ENCODE results near the gene CES2.
"Not testable (repeated sequence)": the region's sequence is repeated elsewhere in the genome, so short reads cannot be mapped to it uniquely, and the experiment has no call there.

The CES2 gene

GRCh38 chr16:66935314-66936011, at the start of gene CES2:
TSS of gene CES2 (plus strand) at chr16:66935516. CDS start at chr16:66935636, 120 bp downstream.
- DNase-seq (ENCODE audit: low spot score), result no peak

GRCh38 chr16:66886321-66886720, 49.0 kb upstream of the CES2 start:
- no peak for DNase-seq (ENCODE audit: low spot score)

GRCh38 chr16:66886914-66887313, 48.4 kb upstream of the CES2 start:
- no peak for DNase-seq (ENCODE audit: low spot score)

GRCh38 chr16:66888647-66889615, 46.4 kb upstream of the CES2 start:
- DNase-seq (ENCODE audit: low spot score), result no peak

GRCh38 chr16:66889622-66890021, 45.7 kb upstream of the CES2 start:
- DNase-seq (ENCODE audit: low spot score), result no peak

- no peak for DNase-seq (ENCODE audit: low spot score)
Measured at GRCh38 chr16:66890799-66891198, 44.5 kb upstream of the CES2 start.

- DNase-seq (ENCODE audit: low spot score), result no peak
Measured at GRCh38 chr16:66891360-66891759, 44.0 kb upstream of the CES2 start.

- DNase-seq (ENCODE audit: low spot score), result no peak
Measured at GRCh38 chr16:66891797-66892196, 43.5 kb upstream of the CES2 start.

GRCh38 chr16:66894055-66894454, 41.3 kb upstream of the CES2 start:
- no peak for DNase-seq (ENCODE audit: low spot score)

- no peak for DNase-seq (ENCODE audit: low spot score)
Measured at GRCh38 chr16:66894948-66895688, 40.2 kb upstream of the CES2 start.

- DNase-seq (ENCODE audit: low spot score), result no peak
Measured at GRCh38 chr16:66895689-66895979, 39.7 kb upstream of the CES2 start.

- no peak for DNase-seq (ENCODE audit: low spot score)
Measured at GRCh38 chr16:66895999-66896398, 39.3 kb upstream of the CES2 start.

- DNase-seq (ENCODE audit: low spot score), result not testable (repeated sequence)
Measured at GRCh38 chr16:66896682-66897081, 38.6 kb upstream of the CES2 start.

GRCh38 chr16:66898207-66898606, 37.1 kb upstream of the CES2 start:
- no peak for DNase-seq (ENCODE audit: low spot score)

- no peak for DNase-seq (ENCODE audit: low spot score)
Measured at GRCh38 chr16:66898933-66899309, 36.4 kb upstream of the CES2 start.

- DNase-seq (ENCODE audit: low spot score), result no peak
Measured at GRCh38 chr16:66899310-66899944, 35.9 kb upstream of the CES2 start.

- no peak for DNase-seq (ENCODE audit: low spot score)
Measured at GRCh38 chr16:66899945-66900710, 35.2 kb upstream of the CES2 start.

- no peak for DNase-seq (ENCODE audit: low spot score)
Measured at GRCh38 chr16:66900721-66901441, 34.4 kb upstream of the CES2 start.

- DNase-seq (ENCODE audit: low spot score), result no peak
Measured at GRCh38 chr16:66901626-66902025, 33.7 kb upstream of the CES2 start.

- DNase-seq (ENCODE audit: low spot score), result no peak
Measured at GRCh38 chr16:66902648-66903543, 32.4 kb upstream of the CES2 start.
